AG20443 (cell line): Measurements from ENCODE around the gene ZDHHC5.
"Not testable (repeated sequence)": the region's sequence is repeated elsewhere in the genome, so short reads cannot be mapped to it uniquely, and the experiment has no call there.

Experiments
- DNase-seq: peaks from one replicate; pipeline ENCODE4 v3.0.0; 2012; ENCODE audit warnings: low spot score, mixed read lengths

The ZDHHC5 gene

DNA sequence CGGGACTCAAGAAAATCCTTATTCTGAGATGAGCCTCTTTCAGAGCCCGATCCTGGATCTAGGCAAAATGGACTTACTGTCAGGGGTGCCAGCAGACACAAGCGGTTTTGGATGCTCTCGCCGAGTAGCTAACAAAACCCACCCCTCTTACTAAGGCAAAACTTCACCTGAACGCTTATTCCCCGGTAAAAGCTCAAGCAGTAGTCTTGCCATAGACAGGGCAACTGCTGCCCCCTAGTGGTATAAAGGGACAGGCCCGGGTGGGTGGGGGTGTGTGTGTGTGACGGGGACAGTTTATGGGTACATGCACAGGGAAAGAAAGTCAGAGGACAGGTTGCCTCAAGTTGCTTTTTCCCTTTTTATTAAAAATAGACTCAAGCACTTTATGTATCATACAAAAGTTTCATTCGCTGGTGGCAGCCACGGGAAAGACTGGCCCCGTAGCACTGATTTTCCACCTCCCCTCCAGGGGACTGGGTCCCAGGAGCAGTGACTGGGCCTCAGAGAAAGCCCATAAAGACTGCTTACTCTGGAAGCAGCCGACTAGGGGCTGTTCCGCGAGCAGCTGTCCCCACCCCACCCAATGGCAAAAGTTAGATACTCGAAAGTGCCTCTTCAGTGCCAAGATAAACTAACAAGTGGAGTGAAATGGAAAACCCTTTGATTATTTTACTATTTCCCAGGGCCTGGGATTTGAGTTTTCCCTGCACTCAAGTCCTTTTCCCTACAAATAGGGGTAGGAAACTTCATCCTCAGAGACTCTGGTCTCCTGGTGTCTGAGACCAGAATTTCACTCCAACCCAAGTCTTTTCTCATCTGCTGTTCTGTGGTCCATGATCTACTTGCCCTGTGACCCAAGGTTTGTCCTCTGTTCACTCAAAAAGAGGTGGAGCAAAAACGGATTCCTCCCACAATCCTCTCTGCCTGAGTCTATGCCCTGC, 22.9 kb upstream of the ZDHHC5 start:
- peak; percentile 83 for DNase-seq

DNA sequence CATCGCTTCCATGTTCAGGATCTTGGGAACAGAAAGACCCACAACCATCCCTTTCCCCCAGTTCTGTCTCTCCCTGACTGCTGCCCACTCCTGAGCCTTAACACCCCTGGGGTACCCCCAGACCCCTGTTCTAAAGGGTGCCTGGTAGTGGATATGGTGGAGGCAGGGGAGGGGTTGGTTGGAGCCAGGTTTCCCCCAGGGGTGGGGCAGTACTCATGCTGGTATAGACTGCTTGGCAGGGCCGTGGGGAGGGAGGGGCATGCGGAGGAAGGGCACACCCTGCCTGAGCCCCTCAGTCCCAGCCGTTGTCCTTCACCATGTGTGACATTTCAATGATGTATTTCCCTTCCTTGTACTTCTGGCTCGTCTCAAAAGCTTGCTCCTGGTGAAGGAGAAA, 22.2 kb upstream of the ZDHHC5 start:
- DNase-seq = no peak

- no peak for DNase-seq
These were observed 21.6 kb upstream of the ZDHHC5 start for GRCh38 chr11:57646194-57646798.

DNA sequence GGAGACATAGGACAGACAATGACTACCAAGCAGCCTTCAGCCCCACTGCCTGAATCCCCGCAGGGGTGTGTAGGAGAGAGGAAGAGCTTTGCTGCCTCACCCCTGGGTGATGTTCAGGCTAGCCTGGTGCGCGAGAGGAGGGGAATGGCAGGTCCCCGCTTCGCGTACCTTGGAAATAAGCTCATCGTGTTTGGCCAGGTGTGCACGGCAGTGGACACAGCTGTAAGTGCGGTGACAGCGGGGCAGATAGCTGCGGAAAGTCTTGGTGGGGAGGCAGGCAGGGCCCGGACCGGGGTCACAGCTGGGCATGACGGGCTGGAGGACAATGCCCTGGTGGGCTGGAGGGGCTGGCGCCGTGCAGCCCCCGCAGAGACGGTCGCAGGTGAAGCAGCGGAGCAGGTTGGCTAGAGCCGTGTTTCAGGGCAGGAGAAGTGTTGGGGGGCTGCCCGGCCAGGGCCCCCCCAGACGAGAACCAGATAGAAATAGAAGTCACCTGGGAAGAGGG, 21.1 kb upstream of the ZDHHC5 start:
- no peak for DNase-seq

GRCh38 chr11:57647372-57647771, 20.5 kb upstream of the ZDHHC5 start:
- no peak for DNase-seq

GRCh38 chr11:57647960-57648800, 19.7 kb upstream of the ZDHHC5 start:
- DNase-seq = peak; percentile 35

DNA sequence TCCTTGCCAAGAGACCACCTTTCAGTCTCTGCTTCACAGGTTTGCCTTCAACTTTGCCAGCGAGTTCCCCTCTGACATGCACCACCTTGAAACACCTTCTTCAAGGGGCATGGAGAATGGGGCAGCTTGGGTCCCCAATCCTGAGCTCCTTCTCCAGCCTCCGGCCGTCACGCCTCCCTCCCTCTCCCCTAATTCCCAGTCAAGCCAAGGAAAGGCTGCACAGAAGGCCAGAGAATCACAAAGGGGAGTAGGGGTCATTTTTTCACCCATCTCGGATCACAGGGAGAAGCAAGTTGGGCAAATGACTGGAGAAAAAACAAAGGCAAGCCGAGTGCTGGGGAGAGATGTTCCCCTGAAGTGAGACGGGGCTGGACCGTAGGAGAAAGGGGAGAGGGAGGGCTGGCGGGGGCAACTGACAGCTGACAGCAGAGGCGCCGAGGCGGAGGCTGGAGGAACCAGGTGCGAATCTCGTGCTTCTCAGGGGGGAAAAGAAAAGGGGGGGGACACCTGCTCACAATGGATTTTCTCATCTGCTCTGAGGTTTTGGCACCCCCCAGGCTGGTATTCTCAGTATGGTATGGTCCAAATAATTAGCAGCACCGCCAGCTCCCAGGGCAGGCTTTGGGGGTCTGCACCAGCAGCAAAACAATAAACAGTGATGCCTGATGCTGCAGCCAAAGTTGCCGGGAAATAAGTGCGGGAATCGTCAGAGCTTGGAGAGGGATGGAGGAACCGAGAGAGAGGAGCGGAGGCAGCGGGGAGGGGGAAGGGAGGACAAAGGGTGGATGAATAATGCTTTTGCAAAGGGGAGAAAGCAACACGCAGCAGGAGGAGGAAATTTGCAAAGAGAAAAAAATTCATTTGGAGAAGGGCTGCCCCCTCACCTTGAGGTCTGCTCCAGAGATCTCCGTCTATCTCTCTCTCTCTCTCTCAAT, 18.8 kb upstream of the ZDHHC5 start:
- peak; percentile 37 for DNase-seq

- DNase-seq = peak; percentile 90
These were observed 17.8 kb upstream of the ZDHHC5 start, which contains the start of gene YPEL4 for GRCh38 chr11:57649826-57650738. Gene YPEL4 (minus strand): TSS chr11:57649912. CDS start chr11:57647107, 2,805 bp downstream.

DNA sequence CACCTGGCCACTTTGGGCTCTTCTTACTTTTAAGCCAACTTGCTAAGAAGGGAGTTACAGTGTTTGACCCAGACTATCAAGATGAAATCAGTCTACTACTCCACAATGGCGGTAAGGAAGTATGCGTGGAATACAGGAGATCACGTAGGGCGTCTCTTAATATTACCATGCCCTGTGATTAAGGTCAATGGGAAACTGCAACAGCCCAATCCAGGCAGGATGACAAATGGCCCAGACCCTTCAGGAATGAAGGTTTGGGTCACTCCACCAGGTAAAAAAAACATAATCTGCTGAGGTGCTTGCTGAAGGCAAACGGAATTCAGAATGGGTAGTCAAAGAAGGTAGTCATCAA, 17.2 kb upstream of the ZDHHC5 start:
- no peak for DNase-seq

DNA sequence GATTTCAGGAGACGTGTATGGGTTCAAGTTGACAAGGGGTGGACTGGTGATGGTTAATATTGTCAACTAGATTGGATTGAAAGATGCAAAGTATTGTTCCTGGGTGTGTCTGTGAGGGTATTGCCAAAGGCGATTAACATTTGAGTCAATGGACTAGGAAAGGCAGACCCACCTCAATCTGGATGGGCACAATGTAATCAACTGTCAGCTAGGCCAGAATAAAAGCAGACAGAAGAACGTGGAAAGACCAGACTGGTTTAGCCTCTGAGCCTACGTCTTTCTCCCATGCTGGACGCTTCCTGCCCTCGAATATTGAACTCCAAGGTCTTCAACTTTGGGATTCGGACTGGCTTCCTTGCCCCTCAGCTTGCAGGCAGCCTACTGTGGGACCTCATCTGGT, 16.5 kb upstream of the ZDHHC5 start:
- no peak for DNase-seq

DNA sequence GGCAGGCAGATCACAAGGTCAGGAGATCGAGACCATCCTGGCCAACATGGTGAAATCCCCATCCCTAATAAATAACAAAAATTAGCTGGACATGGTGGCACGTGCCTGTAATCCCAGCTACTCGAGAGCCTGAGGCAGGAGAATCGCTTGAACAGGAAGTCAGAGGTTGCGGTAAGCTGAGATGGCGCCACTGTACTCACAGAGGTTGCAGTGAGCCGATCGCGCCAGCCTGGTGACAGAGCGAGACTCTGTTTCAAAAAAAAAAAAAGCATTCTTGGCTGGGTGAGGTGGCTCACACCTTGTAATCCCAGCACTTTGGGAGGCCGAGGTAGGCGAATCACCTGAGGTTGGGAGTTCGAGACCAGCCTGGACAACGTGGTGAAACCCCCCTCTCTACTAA, 15.7 kb upstream of the ZDHHC5 start:
- DNase-seq = not testable (repeated sequence)

DNA sequence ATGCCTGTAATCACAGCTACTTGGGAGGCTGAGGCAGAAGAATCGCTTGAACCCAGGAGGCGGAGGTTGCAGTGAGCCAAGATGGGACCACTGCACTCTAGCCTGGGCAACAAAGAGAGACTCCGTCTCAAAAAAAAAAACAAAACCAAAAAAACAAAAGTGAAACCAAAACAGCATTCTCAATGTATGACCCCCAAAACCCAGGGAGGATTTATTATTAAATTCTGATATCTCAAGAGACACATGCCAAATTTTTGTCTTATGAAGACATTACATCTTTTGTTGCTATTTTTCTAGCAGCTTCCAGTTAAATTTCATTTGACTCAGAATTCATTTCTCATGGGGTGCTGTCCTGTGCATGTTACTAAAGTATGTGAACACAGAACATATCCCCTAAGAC, 15.3 kb upstream of the ZDHHC5 start:
- no peak for DNase-seq

DNA sequence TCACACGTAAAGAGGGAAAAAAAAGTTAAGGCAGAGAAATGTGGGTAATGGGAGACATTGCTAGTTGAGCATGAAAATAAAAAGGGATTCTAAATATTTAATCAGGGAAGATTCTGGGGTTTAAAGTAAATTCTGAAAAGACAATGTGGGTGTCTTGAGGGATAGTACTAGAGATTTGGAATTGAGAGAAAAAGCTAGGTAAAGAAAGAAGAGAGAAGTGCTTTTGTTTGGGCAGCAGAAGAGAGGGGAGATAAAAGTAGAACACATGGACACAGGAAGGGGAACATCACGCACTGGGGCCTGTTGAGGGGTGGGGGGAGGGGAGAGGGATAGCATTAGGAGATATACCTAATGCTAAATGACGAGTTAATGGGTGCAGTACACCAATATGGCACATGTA, 14.8 kb upstream of the ZDHHC5 start:
- DNase-seq = no peak

GRCh38 chr11:57656885-57657193, 11.1 kb upstream of the ZDHHC5 start:
- DNase-seq = no peak

GRCh38 chr11:57657194-57658022, 10.5 kb upstream of the ZDHHC5 start, which contains the start of gene CLP1:
Gene CLP1 (plus strand): TSS chr11:57657762. CDS start chr11:57659477, 1,715 bp downstream.
- peak; percentile 96 for DNase-seq

DNA sequence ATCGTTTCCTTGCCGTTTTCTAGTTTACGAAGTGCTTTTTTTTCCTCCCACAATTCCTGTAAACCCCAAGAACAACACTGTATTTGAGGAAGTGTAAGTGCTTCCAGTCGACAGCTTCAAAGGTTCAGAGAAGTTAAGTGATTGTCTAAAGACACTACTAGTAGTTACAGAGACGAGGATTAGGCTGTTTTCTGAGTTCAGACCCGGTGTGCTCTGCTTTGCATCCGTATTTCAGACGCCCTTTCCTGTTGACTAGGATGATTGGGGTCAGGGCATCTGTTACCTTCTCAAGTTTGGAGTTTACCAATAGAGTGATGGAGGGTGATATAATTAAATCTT, 9.9 kb upstream of the ZDHHC5 start:
- DNase-seq = no peak

DNA sequence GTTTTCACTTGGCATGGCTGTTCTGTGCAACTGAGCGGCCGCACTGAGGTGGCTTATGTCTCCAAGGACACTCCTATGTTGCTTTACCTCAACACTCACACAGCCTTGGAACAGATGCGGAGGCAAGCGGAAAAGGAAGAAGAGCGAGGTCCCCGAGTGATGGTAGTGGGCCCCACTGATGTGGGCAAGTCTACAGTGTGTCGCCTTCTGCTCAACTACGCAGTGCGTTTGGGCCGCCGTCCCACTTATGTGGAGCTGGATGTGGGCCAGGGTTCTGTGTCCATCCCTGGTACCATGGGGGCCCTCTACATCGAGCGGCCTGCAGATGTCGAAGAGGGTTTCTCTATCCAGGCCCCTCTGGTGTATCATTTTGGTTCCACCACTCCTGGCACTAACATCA, 8.2 kb upstream of the ZDHHC5 start:
- no peak for DNase-seq

DNA sequence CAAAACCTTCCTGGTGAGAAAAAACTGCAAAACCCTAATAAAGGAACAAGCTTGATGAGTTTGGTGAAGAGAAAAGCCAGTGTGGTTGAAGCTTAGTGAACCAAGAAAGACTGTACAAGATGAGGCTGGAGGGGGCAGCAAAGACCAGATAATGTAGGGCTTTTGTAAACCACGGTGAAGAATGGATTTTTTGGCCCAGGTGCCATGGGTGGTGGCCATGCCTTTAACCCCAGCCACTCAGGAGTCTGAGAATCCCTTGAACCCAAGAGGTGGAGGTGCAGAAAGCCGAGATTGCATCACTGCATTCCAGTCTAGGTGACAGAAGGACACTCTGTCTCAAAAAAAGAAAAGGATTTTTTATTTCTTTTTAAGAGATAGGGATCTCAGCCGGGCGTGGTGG, 5.0 kb upstream of the ZDHHC5 start:
- no peak for DNase-seq

- no peak for DNase-seq
These were observed 3.9 kb upstream of the ZDHHC5 start for GRCh38 chr11:57663975-57664374.
